Endometrial microvascular endothelial cells (primary cell): ENCODE data around the gene DSC3. TPM values are rescaled to one million over a fixed set of nuclear protein-coding genes. Genes with fewer than 3 reads are reported as not detected.

Experiments used
- in situ Hi-C: cut with HindIII; loops from 2 replicates; pipeline ENCODE4 v1.10.0; 2017; ENCODE audit warnings: low sequenced_read_pairs, low pct_unique_long_range_greater_than_20kb; ENCODE audit errors: inconsistent ontology term
- total RNA-seq: library from RNA; depleted of rRNA; stranded (reverse); fragments of >200 nt; gene quantifications from one replicate; pipeline ENCODE4 v1.2.3, GENCODE V29; 2015; ENCODE audit errors: inconsistent ontology term

Gene DSC3
- 0.09 TPM for total RNA-seq

GRCh38 chr18:31042406-31043181 lies at the start of gene DSC3:
DSC3 (minus strand) TSS chr18:31042742; CDS start chr18:31042660, 82 bp downstream.
- in situ Hi-C loops: no loop called here

GRCh38 chr18:31091350-31091749 lies 48.8 kb upstream of the DSC3 start:
- in situ Hi-C loops: no loop called here

GRCh38 chr18:31088532-31088931 lies 46.0 kb upstream of the DSC3 start:
- in situ Hi-C loops: no loop called here

- in situ Hi-C loops: no loop called here
Observed at GRCh38 chr18:31079973-31080372, 37.4 kb upstream of the DSC3 start.

GRCh38 chr18:31077878-31078277 lies 35.3 kb upstream of the DSC3 start:
- in situ Hi-C loops: no loop called here

GRCh38 chr18:31072175-31072574 lies 29.6 kb upstream of the DSC3 start:
- in situ Hi-C loops: no loop called here

- in situ Hi-C loops: no loop called here
Observed at GRCh38 chr18:31070206-31070605, 27.7 kb upstream of the DSC3 start.

- in situ Hi-C loops: no loop called here
Observed at GRCh38 chr18:31066266-31066665, 23.7 kb upstream of the DSC3 start.

- in situ Hi-C loops: no loop called here
Observed at GRCh38 chr18:31065036-31065773, 22.7 kb upstream of the DSC3 start.

- in situ Hi-C loops: no loop called here
Observed at GRCh38 chr18:31064130-31064529, 21.6 kb upstream of the DSC3 start.

- in situ Hi-C loops: no loop called here
Observed at GRCh38 chr18:31061945-31062344, 19.4 kb upstream of the DSC3 start.

GRCh38 chr18:31058897-31059296 lies 16.4 kb upstream of the DSC3 start:
- in situ Hi-C loops: no loop called here

GRCh38 chr18:31057917-31058316 lies 15.4 kb upstream of the DSC3 start:
- in situ Hi-C loops: no loop called here

GRCh38 chr18:31057051-31057450 lies 14.5 kb upstream of the DSC3 start:
- in situ Hi-C loops: no loop called here

GRCh38 chr18:31056296-31056695 lies 13.8 kb upstream of the DSC3 start:
- in situ Hi-C loops: no loop called here

- in situ Hi-C loops: no loop called here
Observed at GRCh38 chr18:31050635-31051034, 8.1 kb upstream of the DSC3 start.

- in situ Hi-C loops: no loop called here
Observed at GRCh38 chr18:31049189-31049588, 6.6 kb upstream of the DSC3 start.

- in situ Hi-C loops: no loop called here
Observed at GRCh38 chr18:31048216-31048615, 5.7 kb upstream of the DSC3 start.

GRCh38 chr18:31046916-31047315 lies 4.4 kb upstream of the DSC3 start:
- in situ Hi-C loops: no loop called here

GRCh38 chr18:31045599-31045998 lies 3.1 kb upstream of the DSC3 start:
- in situ Hi-C loops: no loop called here
